Mononuclear cell (primary cell): ENCODE data around the gene KCNQ1. TPM values are rescaled to one million over a fixed set of nuclear protein-coding genes. Genes with fewer than 3 reads are reported as not detected.

Experiments used
- H3K27me3 ChIP-seq: 2 replicates; pipeline ENCODE4 v1.6.0; 2011; ENCODE audit warnings: low read length, control low read depth; ENCODE audit not compliant: insufficient read depth
- H3K4me1 ChIP-seq: 2 replicates; pipeline ENCODE4 v1.5.1; 2011; ENCODE audit warnings: mild to moderate bottlenecking, low read length, control low read depth; ENCODE audit not compliant: insufficient read depth
- H3K4me3 ChIP-seq: 2 replicates; pipeline ENCODE4 v1.5.1; 2011; ENCODE audit warnings: mild to moderate bottlenecking, low read length, moderate library complexity
- H3K9me3 ChIP-seq: 2 replicates; pipeline ENCODE4 v1.5.1; 2011; ENCODE audit warnings: low read depth, mild to moderate bottlenecking, control low read depth, low read length
- total RNA-seq: library from RNA; depleted of rRNA; stranded (reverse); fragments of >200 nt; gene quantifications from one replicate; pipeline ENCODE4 v1.2.3, GENCODE V29; 2012

The KCNQ1 gene
- total RNA-seq, 1 donor, result 12.7 TPM

DNA sequence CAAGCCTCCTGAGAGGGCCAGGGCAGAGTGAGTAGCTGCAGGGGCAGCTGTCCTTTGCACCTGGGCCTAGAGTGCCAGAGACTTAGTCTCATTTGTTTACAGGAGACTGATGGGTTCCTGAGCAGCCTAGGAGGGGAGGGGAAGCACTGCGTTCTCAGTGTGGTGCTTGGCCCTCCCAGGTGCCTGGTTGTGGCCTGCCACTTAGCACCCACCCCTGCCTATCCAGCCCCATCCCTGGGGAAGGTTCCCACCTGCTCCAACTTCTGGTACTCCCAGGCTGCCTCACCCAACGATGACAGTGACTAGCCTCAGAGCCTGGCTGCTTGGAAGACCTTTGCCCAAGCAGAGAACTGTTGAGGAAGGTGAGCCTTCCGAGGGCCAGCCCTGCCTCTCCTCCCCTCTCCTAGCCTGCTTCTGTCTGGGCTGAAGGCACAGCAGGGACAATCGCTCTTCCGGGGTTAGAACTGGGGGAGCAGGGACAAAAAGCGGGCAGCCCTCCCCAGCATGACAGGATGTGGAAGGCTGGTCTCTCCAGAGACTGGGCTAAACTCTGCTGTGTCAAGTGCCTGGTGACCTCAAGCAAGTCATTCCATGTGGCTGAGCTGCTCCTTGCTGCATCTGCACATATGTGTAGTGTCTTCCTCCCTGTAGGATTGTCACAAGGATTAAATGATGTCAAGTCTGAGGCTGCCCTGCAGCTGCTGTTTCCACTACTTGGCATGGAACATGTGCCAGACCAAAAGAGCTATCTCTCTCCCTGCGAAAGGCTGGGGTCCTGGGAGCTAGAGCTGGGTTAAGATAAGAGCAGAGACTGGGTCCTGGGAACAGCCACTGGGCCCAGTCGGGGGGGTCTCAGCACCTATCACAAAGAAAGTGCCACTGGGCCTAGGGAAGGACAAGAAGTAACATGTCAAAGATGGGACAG lies 245.1 kb downstream of the KCNQ1 start:
- no peaks in the 10 kb centered on the region for H3K27me3 ChIP-seq

DNA sequence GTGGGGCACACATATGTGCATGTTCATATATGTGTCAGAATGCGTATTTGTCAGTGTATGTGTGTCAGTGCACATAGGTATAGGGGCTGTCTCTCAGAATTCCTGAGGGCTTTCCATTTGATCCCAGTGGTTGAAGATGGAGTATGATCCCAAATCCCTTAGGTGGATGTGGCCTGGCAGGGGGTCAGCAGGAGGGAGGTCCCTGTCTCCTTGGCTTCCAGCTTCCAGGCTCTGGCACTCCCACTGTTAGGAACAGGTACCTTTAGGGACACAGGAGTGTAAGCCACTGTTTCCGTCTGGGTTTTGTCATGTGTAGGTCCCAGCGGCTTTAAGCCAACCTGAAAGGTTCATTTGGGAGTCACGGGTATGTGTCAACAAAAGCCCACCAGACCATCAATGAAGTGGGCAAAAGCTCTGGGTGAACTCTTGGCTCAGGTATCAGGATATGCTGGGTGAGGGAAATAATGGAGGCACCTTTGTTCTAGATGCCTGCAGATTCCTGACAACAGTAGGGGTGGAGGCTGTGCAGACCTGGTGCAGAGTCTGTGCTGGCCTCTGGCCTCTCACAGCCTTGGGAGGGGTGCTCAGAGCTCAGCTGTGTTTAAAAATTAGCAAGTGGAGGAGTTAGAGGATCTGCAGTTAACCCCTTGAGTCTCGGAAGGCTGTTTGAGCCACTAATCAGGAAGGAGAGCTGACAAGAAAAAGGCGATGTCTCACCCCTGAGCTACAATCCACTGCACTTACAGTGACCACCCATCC lies 246.0 kb downstream of the KCNQ1 start:
- Histone ChIP-seq H3K4me3 (no peak overlapping the region), H3K27me3 (no peaks in the 10 kb centered on the region), H3K9me3 (no peaks in the 10 kb centered on the region), H3K4me1 (no peaks in the 10 kb centered on the region)

More for the DNA sequence above, 245.1 kb downstream of the KCNQ1 start:
- Histone ChIP-seq H3K4me1 (no peaks in the 10 kb centered on the region), H3K9me3 (no peaks in the 10 kb centered on the region), H3K4me3 (no peak overlapping the region)

DNA sequence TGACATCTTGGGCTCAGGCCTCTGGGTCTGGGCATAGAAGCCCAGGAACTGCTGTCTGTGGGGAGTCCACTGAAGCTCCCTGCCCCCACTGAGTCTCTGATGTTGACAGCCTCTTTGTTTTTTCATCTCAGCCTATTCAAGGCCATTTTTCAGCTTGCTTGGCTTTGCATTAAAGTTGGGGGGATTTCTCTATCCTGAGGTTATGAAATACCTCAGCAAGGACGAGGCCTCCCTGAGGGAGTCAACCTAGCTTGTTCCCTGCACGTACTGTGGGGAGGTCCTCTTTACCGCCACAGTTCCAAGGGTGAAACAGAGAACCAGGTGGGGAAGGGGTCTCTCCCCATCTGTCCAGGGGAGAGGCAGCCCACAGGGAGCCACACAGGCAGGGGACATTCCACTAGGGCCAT lies 246.6 kb downstream of the KCNQ1 start:
- no peak overlapping the region for H3K4me3 ChIP-seq
- H3K4me1 ChIP-seq, result no peaks in the 10 kb centered on the region
- no peaks in the 10 kb centered on the region for H3K27me3 ChIP-seq
- no peaks in the 10 kb centered on the region for H3K9me3 ChIP-seq

DNA sequence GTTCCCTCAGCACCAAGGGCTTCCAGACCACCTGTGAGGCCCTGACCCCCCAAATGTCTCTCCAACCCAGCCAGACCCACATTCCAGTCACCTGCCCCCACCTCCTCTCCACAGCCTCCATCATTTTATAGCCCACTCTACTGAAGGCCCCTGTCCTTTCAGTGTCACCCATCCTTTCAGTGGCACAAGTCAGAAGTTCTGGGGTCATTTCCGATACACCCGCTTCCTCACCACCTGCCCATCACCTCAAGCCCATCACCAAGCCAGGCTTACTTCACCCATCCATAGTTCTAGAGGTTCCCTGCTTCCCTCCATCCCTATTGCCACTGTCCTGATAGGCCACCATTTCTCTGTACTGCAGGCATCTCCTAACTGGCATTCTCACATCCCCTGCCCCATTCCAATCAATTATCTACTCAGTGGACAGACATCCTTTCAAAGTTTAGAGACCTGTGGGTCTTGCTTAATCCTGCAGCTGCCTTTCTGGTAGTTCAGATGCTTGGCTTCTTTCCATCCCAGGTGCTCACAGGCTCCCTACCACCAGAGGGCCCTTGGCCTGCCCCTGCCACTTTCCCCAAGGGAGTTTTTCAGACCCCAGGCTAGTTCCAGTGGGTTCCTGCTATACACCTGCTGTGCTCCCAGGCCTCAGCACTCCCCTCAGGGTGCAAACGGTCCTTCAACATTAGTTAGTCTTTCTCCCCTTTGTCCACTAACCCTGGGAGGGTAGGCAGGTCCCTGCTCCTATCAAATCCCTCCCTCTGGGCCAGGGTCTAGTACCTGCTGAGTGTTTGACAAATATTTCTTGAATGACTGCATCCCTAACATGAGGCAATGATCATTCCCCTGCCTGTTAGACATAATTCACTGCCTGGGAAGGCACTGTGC lies 247.4 kb downstream of the KCNQ1 start:
- Histone ChIP-seq H3K27me3 (no peaks in the 10 kb centered on the region), H3K4me1 (no peaks in the 10 kb centered on the region), H3K9me3 (no peaks in the 10 kb centered on the region), H3K4me3 (no peak overlapping the region)

DNA sequence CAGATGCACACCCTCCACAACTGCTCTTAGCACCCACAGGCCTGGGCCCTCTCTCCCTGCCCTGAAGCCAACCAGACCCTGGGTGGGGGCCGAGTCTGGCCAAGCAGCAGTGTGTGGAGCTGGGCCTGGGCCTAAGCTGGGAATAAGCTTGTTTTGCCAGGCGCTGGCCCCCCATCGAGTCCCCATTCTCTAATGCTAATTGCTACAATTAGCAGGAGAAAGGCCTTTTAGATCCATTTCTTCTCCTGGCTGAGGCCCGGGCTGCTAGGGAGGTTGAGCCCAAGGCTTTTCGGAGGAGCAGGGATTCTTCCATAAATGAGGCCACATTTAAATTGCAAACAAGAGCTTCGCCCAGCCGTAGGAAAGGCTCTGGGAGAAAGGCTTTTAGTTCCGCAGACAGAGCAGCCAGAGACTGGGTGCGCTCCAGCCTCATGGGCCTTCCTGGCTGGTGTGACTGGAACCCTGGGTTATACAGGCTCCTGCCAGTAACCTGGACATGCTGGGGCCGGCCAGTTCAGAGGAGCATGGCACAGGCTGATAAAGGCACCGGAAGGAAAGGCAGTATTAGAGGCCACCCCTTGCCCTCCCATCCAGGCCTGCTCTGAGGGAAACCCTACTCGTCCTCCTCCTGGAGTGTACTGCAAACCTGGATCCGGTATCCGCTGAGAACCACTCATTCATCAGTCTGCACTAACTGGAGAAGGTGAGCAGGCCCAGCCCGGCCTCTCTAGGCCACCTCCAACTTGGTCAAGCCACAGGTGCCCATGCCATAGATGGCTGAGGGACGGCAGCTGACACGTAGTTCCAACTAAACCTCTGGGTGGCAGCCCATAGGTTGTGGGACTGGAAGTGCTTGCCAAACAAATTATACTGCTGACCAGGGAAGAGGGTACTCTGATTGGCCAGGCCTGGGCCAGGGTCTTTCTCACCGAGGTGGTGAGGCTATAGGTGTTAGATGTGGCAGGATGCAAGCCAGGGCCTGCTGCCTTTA lies 248.8 kb downstream of the KCNQ1 start:
- H3K4me1 ChIP-seq, result peaks cover 4% of the 10 kb centered on the region
- no peaks in the 10 kb centered on the region for H3K27me3 ChIP-seq
- H3K4me3 ChIP-seq, result no peak overlapping the region
- H3K9me3 ChIP-seq, result no peaks in the 10 kb centered on the region

DNA sequence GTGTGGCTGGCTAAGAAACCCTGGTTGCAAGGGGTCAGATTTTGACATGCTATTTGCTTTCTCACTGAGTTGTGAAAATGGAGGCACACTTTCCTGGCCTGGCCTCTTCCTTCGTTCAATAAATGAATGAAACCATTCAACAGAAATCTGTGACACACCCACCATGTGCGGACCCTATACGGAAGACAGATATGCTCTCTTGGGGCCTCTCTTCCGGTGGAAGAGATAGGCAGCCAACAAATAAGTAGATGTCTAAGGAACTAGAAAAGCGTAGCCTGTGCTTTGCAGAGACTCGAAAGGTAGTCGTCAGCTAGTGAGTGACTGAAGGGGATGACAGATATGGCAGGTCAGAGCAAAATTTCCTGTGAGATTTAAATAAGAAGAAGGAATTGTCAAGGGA lies 249.7 kb downstream of the KCNQ1 start:
- Histone ChIP-seq H3K4me3 (no peak overlapping the region), H3K9me3 (no peaks in the 10 kb centered on the region), H3K27me3 (no peaks in the 10 kb centered on the region), H3K4me1 (peaks cover 11% of the 10 kb centered on the region)

DNA sequence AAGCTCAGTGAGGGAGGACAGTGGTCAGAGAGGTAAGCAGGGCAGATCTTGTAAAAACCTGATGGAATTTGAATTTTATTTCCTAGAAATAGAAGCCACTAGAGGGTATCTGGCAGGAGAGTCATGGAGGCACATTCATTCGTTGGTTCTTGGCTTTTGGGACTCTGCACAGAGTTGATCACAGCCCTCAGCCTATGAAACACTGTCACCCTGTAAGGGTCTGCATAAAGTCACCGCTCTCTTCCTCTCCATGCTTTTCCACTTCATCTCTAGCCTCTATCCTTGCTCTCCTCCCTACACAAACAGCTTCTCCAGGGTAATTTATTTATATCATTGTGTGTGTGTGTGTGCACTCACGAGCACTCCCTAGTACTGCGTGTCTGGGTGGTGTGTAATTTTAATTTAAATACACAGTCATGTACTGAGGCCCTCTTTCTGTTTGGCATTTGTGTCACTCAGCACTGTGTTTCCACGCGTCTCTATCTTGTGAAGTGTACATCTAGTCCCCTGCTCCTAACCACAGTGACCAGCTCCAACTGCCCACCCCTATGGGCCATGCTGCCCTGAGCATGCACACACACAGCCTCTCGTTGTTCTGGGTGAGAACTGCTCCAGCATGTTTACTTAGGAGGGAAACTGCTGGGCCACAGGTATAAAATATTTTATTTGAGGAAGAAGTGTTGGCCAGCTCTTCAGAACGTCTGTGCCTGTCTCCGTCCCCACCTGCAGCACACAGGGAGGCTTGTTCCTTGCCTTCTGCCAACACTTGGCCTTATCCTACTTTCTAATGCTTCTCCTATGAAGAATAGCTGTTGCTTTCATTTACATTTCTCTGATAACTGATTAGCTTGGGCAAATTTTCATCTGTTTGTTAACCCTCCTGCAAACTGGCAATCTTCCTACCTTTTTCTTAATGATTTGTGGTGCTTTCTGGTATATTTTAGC lies 250.5 kb downstream of the KCNQ1 start:
- Histone ChIP-seq H3K4me3 (no peak overlapping the region), H3K9me3 (no peaks in the 10 kb centered on the region), H3K27me3 (no peaks in the 10 kb centered on the region), H3K4me1 (peaks cover 11% of the 10 kb centered on the region)

DNA sequence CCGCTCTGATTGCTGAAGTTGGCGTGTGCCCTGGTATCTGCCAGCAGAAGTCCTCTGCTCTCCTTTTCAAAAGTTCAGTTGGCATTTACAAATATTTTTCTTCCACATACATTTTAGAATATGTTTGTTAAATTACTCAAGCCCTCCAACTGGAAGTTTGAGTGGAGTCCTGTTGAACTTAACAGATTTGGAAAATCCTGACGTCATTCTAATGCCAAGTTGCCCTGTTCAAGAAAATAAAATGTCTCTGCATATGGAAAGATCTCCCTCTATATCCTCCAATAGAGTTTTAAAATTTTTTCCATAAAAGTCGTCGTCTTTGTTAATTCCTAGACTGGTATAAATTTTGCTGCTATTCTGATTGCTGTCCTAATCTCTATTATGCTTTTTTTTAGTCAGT lies 251.6 kb downstream of the KCNQ1 start:
- Histone ChIP-seq H3K4me1 (peaks cover 16% of the 10 kb centered on the region), H3K27me3 (no peaks in the 10 kb centered on the region), H3K9me3 (no peaks in the 10 kb centered on the region), H3K4me3 (no peak overlapping the region)

DNA sequence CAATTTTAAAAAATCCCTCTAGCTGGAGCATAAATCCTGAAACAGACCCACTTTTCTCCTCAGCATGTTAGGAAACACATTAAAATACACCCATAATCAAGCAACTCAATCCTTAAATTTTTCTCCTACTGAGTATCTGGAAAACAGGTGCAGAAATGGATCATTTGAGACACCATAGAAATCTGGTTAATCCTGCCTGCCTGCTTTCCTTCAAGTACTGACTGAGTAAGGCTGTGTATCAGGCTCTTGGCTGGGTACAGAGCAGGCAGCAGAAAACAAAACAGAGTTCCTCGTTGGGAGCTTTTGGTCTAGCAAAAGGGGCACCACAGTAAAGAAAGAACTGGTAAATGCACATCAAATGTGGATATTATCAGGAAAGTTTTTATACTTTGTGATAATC lies 253.1 kb downstream of the KCNQ1 start:
- Histone ChIP-seq H3K4me1 (peaks cover 16% of the 10 kb centered on the region), H3K4me3 (no peak overlapping the region), H3K9me3 (no peaks in the 10 kb centered on the region), H3K27me3 (no peaks in the 10 kb centered on the region)

DNA sequence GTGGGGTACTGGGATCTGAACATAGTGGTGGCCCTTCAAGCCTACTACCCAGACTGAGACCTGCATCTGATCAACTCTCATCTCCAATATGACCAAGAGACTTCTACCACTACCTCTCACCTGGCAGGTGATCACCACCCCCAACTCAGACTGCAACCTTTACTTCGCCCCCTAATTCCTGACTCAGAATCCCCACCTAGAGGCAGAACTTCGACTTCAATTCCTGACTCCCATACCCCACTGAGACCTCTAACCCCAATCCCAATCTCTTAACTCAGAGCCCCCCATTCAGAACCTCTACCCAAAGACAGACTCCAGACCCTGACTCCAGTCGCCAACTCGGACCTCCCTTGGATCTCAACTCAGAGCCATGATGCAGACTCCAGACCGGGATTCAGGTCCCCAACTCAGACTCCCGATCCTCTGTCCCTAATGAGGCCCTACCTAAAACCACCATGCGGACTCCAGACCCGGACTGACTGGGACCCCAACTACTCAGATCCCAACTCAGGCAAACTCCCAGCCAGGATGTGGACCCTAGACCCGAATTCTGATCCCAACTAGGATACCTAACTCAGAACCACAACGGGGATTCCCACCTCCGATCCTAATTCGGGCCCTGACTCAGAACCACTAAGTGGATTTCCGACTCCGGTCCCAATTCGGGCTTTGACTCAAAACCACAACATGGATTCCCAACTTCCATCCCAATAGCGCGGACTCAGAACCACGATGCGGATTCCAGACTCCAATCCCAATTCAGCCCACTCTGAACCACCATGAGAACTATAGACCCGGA lies 253.8 kb downstream of the KCNQ1 start:
- Histone ChIP-seq H3K4me1 (peaks cover 16% of the 10 kb centered on the region), H3K4me3 (peak overlapping the region; percentile 49), H3K27me3 (no peaks in the 10 kb centered on the region), H3K9me3 (no peaks in the 10 kb centered on the region)

DNA sequence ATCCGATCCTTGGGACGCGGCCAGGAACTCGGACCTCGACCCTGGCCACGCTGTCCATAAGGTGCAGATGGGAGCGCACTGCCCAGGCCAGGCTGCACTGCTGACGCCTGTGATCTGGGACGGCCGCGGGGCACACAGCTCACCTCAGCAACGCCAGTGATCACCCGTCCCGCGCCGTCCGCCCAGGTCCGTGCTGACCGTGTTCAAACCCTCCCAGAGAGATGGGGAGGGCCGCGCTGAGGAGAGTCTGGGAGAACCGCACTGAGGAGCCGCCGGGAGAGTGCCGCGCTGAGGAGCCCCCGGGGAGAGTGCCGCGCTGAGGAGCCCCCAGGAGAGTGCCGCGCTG lies 254.3 kb downstream of the KCNQ1 start:
- no peaks in the 10 kb centered on the region for H3K27me3 ChIP-seq
- no peaks in the 10 kb centered on the region for H3K9me3 ChIP-seq
- peak overlapping the region; percentile 49 for H3K4me3 ChIP-seq
- H3K4me1 ChIP-seq, result peaks cover 16% of the 10 kb centered on the region

DNA sequence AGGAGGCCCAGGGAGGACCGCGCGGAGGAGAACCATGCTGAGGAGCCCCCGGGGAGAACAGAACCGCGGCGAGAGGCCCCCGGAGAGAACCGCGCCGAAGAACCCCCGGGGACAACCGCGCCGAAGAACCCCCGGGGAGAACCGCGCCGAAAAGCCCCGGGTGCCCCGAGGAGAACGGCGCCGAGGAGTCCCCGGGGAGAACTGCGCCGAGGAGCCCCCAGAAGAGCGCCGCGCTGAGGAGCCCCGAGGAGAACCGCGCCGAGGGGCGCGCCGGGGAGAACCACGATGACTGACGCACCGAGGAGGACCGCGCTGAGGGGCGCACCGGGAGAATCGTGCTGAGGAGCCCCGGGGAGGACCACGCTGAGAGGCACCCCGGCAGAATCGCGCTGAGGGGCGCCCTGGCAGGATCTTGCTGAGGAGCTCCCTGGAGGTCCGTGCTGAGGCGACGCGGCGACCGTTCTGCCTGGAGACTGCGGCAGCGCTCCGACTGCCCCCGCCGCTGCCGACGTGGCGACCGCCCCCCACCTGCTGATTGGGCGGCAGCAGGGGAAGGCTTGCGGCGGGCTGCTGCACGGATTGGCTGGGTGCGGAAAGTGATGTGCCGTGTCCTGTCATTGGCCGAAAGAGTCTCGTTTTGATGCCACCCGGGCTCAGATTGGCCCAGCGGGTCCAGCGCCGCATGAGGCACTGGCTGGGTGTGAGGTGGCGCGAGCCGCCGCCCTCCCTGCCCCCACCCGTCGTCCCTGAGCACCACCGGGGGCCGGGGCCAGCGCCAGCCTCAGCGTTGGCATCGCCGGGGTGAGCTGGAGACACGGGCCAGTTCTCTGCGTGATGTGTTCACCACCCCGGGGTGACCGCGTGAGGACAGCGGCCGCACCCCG lies 255.0 kb downstream of the KCNQ1 start, which contains the start of gene KCNQ1OT1:
Gene KCNQ1OT1 (minus strand): TSS at position 464 of the 884 bp plus-strand sequence.
- Histone ChIP-seq H3K4me3 (peak within 1 kb of the TSS; percentile 49), H3K4me1 (peaks cover 16% of the 10 kb centered on the region), H3K27me3 (no peaks in the 10 kb centered on the region), H3K9me3 (no peaks in the 10 kb centered on the region)
